Uterus (tissue), 2 donors: Measurements from ENCODE around the gene TMC6.

Experiments used
- CTCF ChIP-seq, 4 experiments: fragments of 200-600 bp in 2 of 4; fragments of 450-650 bp in 2 of 4; sonication (generic) in 2 of 4; IDR thresholded peaks; one replicate each; pipeline ENCODE4 v1.5.1; 2016 to 2019; ENCODE audit warnings: antibody characterized with exemption in 4 of 4, mild to moderate bottlenecking in 2 of 4, moderate library complexity in 1 of 4
- POLR2A ChIP-seq, 2 donors: fragments of 450-650 bp; IDR thresholded peaks; one replicate each; pipeline ENCODE4 v1.6.1; 2016; ENCODE audit warnings: antibody characterized with exemption in 2 of 2, mild to moderate bottlenecking in 1 of 2, moderate library complexity in 1 of 2

- no peak for TF ChIP-seq CTCF (IDR thresholded peaks at IDR 0.05)
- no peak for TF ChIP-seq POLR2A (IDR thresholded peaks at IDR 0.05)
These were observed 9.9 kb upstream of the TMC6 start for GRCh38 chr17:78138204-78139060.
